ENCODE measurements around the gene ABCG1.

DNA sequence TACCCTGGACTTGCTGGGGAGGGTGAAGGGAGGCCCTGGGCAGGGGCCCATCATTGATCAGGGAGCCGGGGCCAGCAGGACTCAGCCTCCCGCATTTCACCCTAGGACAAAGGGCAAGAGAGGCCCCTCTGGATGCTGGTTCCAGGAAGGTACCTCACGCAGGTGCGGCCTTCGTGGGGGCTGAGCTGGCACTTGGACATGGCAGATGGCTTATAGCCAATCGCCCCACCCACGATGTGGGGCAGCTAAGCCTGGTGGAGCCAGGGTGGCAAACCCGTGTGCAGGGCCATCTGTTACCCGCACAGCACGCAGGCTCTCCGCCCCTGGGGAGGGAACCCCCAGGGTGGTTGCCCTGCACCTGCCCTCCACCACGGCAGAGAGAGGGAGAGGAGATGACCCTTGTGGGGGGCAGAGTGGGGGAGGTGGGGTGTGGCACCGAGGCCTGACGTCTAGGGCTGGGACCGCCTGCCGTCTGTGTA lies 93.7 kb downstream of the ABCG1 start:
- TF ChIP-seq, protein P1, sequence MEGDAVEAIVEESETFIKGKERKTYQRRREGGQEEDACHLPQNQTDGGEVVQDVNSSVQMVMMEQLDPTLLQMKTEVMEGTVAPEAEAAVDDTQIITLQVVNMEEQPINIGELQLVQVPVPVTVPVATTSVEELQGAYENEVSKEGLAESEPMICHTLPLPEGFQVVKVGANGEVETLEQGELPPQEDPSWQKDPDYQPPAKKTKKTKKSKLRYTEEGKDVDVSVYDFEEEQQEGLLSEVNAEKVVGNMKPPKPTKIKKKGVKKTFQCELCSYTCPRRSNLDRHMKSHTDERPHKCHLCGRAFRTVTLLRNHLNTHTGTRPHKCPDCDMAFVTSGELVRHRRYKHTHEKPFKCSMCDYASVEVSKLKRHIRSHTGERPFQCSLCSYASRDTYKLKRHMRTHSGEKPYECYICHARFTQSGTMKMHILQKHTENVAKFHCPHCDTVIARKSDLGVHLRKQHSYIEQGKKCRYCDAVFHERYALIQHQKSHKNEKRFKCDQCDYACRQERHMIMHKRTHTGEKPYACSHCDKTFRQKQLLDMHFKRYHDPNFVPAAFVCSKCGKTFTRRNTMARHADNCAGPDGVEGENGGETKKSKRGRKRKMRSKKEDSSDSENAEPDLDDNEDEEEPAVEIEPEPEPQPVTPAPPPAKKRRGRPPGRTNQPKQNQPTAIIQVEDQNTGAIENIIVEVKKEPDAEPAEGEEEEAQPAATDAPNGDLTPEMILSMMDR (IDR thresholded peaks at IDR 0.05; ENCODE audit: low read length), result no peak
- TF ChIP-seq EZH2 (IDR thresholded peaks at IDR 0.05; ENCODE audit: borderline replicate concordance, low read length), result no peak

Measured in OCI-LY1 (cell line).